ENCODE data around the gene LRMDA. TPM values are rescaled to one million over a fixed set of nuclear protein-coding genes. Genes with fewer than 3 reads are reported as not detected.

Gene LRMDA
- total RNA-seq, 2 experiments from 2014 or later, result not detected

DNA sequence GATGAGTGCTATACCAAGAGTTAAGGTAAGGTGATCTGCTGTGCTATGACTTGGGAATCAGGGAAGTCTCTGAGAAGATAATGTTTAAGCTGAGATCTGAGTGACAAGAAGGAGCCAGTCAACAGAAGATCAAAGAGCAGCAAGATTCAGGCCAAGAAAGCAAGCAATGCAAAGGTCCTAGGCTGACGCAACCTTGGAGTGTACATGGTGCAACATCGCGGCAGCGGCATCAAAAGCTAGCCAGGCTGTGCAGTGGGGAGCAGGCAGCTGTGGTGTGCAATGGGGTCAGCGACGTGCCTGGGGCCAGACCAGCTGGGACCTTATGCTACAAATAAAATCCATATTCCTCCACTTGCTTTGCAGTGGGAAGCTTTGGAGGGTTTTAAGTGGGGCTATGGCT, 324.1 kb downstream of the LRMDA start:
- no peak overlapping the region for H3K4me3 ChIP-seq (ENCODE audit: low read length)
- DNase-seq (no peak), ATAC-seq (ENCODE audit: poor library complexity) (no peak)
- ChIA-PET POLR2A (no interaction called here), CTCF (no interaction called here)
- H3K36me3 ChIP-seq (ENCODE audit: insufficient read depth, low read length), result no peaks in the 10 kb centered on the region
- no peak overlapping the region for H3K27ac Mint-ChIP-seq
- H3K36me3 Mint-ChIP-seq (ENCODE audit: low read depth), result no peaks in the 10 kb centered on the region
- no peak overlapping the region for H3K4me3 Mint-ChIP-seq
- TF ChIP-seq, protein P1, sequence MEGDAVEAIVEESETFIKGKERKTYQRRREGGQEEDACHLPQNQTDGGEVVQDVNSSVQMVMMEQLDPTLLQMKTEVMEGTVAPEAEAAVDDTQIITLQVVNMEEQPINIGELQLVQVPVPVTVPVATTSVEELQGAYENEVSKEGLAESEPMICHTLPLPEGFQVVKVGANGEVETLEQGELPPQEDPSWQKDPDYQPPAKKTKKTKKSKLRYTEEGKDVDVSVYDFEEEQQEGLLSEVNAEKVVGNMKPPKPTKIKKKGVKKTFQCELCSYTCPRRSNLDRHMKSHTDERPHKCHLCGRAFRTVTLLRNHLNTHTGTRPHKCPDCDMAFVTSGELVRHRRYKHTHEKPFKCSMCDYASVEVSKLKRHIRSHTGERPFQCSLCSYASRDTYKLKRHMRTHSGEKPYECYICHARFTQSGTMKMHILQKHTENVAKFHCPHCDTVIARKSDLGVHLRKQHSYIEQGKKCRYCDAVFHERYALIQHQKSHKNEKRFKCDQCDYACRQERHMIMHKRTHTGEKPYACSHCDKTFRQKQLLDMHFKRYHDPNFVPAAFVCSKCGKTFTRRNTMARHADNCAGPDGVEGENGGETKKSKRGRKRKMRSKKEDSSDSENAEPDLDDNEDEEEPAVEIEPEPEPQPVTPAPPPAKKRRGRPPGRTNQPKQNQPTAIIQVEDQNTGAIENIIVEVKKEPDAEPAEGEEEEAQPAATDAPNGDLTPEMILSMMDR (IDR thresholded peaks at IDR 0.05), result no peak
- H3K9me3 ChIP-seq (ENCODE audit: control insufficient read depth in 1 of 2, insufficient read depth in 1 of 2, low read length in 2 of 2), result peaks cover 0 to 7% of the 10 kb centered on the region in 2 experiments
- H3K27me3 Mint-ChIP-seq, result peaks cover 11% of the 10 kb centered on the region
- no peaks in the 10 kb centered on the region for H3K4me1 Mint-ChIP-seq (ENCODE audit: low read depth)
- peaks cover 0 to 5% of the 10 kb centered on the region in 2 experiments for H3K27me3 ChIP-seq (ENCODE audit: control insufficient read depth in 1 of 2, insufficient read depth in 2 of 2, low read length in 2 of 2)
- no peaks in the 10 kb centered on the region for H3K4me1 ChIP-seq (ENCODE audit: insufficient read depth, low read length)
- H3K27ac ChIP-seq (ENCODE audit: low read depth in 1 of 2, low read length in 2 of 2), result no peak overlapping the region
- no peaks in the 10 kb centered on the region for H3K9me3 Mint-ChIP-seq
- intact Hi-C loops (cut with DNase I, micrococcal nuclease), result no loop called here

DNA sequence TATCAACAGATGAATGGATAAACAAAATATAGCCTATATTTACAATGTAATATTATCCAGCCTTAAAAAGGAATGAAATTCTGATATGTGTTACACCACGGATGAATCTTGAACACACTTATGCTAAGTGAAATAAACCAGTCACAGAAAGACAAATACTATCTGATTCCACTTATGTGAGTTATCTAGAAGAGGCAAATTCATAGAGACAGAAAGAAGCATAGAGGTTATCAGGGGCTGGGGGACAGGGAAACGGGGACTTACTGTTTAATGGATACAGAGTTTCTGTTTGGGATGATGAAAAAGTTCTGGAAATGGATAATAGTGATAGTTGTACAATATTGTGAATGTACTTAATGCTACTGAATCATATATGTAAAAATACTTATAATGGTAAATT, 329.9 kb downstream of the LRMDA start:
- no peaks in the 10 kb centered on the region for H3K36me3 ChIP-seq (ENCODE audit: insufficient read depth, low read length)
- DNase-seq (no peak), ATAC-seq (ENCODE audit: poor library complexity) (no peak)
- Mint-ChIP-seq H3K27me3 (peaks cover 7% of the 10 kb centered on the region), H3K36me3 (ENCODE audit: low read depth) (no peaks in the 10 kb centered on the region), H3K27ac (no peak overlapping the region), H3K4me3 (no peak overlapping the region), H3K9me3 (no peaks in the 10 kb centered on the region), H3K4me1 (ENCODE audit: low read depth) (no peaks in the 10 kb centered on the region)
- no peaks in the 10 kb centered on the region for H3K4me1 ChIP-seq (ENCODE audit: insufficient read depth, low read length)
- no peak overlapping the region for H3K27ac ChIP-seq (ENCODE audit: low read depth in 1 of 2, low read length in 2 of 2)
- POLR2A ChIA-PET, result no interaction called here
- CTCF ChIA-PET, result no interaction called here
- intact Hi-C loops (cut with DNase I, micrococcal nuclease), result no loop called here
- no peak overlapping the region for H3K4me3 ChIP-seq (ENCODE audit: low read length)
- no peaks in the 10 kb centered on the region for H3K9me3 ChIP-seq (ENCODE audit: control insufficient read depth in 1 of 2, insufficient read depth in 1 of 2, low read length in 2 of 2)
- TF ChIP-seq, protein P1 (IDR thresholded peaks at IDR 0.05), result no peak
- peaks cover 0 to 5% of the 10 kb centered on the region in 2 experiments for H3K27me3 ChIP-seq (ENCODE audit: control insufficient read depth in 1 of 2, insufficient read depth in 2 of 2, low read length in 2 of 2)

DNA sequence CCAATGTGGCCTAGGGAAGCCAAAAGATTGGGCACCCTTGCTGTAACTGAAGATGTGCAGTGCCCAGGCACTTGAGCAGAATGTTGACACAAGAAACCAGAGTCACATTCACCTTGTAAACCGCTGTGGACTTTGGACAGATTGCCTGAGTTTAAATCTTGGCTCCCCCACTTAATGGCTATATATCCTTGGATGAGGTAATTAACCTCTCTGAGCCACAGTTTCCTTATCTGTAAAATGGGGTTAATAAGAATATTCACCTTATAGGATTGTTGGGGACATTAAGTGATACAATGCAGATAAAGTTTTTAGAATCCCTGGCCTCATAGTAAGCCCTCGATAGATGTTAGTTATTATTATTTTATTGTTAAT, 331.0 kb downstream of the LRMDA start:
- peaks cover 13% of the 10 kb centered on the region for H3K27me3 Mint-ChIP-seq
- ChIA-PET POLR2A (no interaction called here), CTCF (no interaction called here)
- Histone ChIP-seq H3K4me3 (ENCODE audit: low read length) (no peak overlapping the region), H3K27me3 (ENCODE audit: control insufficient read depth in 1 of 2, insufficient read depth in 2 of 2, low read length in 2 of 2) (peaks cover 0 to 5% of the 10 kb centered on the region in 2 experiments), H3K36me3 (ENCODE audit: insufficient read depth, low read length) (no peaks in the 10 kb centered on the region), H3K9me3 (ENCODE audit: control insufficient read depth in 1 of 2, insufficient read depth in 1 of 2, low read length in 2 of 2) (no peaks in the 10 kb centered on the region), H3K4me1 (ENCODE audit: insufficient read depth, low read length) (no peaks in the 10 kb centered on the region), H3K27ac (ENCODE audit: low read depth in 1 of 2, low read length in 2 of 2) (no peak overlapping the region)
- intact Hi-C loops (cut with DNase I, micrococcal nuclease), result no loop called here
- no peak overlapping the region for H3K27ac Mint-ChIP-seq
- H3K4me3 Mint-ChIP-seq, result no peak overlapping the region
- no peaks in the 10 kb centered on the region for H3K9me3 Mint-ChIP-seq
- H3K4me1 Mint-ChIP-seq (ENCODE audit: low read depth), result no peaks in the 10 kb centered on the region
- TF ChIP-seq, protein P1 (IDR thresholded peaks at IDR 0.05), result no peak
- ATAC-seq (ENCODE audit: poor library complexity), result no peak
- H3K36me3 Mint-ChIP-seq (ENCODE audit: low read depth), result no peaks in the 10 kb centered on the region
- DNase-seq, result no peak
